Sigmoid colon (tissue), 7 donors: ENCODE results near the gene ODAD2. TPM values are rescaled to one million over a fixed set of nuclear protein-coding genes. Genes with fewer than 3 reads are reported as not detected.
A peak's percentile ranks its signal among the peaks of the same experiment; 100 is the strongest.

ENCODE experiments used
- DNase-seq: peaks from one replicate; pipeline ENCODE4 v3.0.0-alpha.2; 2019
- H3K27ac ChIP-seq, 4 donors: fragments of 200-600 bp; sonication (generic); one replicate each; pipeline ENCODE4 v1.5.1; 2016 to 2019; ENCODE audit warnings: mild to moderate bottlenecking in 1 of 4
- H3K27me3 ChIP-seq, 3 donors: fragments of 200-600 bp; sonication (generic); one replicate each; pipeline ENCODE4 v1.5.1; 2019; ENCODE audit warnings: mild to moderate bottlenecking in 1 of 3
- H3K36me3 ChIP-seq, 4 donors: fragments of 200-600 bp; sonication (generic); one replicate each; pipeline ENCODE4 v1.5.1; 2016 to 2019
- H3K4me1 ChIP-seq, 4 donors: fragments of 200-600 bp; sonication (generic); one replicate each; pipeline ENCODE4 v1.5.1; 2017 to 2019
- H3K4me3 ChIP-seq, 4 donors: fragments of 200-600 bp; sonication (generic); one replicate each; pipeline ENCODE4 v1.5.1; 2017 to 2019; ENCODE audit warnings: mild to moderate bottlenecking in 2 of 4, moderate library complexity in 1 of 4
- H3K9me3 ChIP-seq, 4 donors: fragments of 200-600 bp in 3 of 4; sonication (generic) in 3 of 4; one replicate each; pipeline versions ENCODE4 v1.5.1 to v1.6.1; 2013 to 2019
- EP300 ChIP-seq, 4 donors: sonication (generic); formaldehyde crosslinking; IDR thresholded peaks; one replicate each; pipeline ENCODE4 v1.6.1; 2017; ENCODE audit warnings: antibody characterized with exemption in 4 of 4
- POLR2A ChIP-seq, 2 donors: fragments of 450-650 bp; IDR thresholded peaks; one replicate each; pipeline ENCODE4 v1.6.1; 2016; ENCODE audit warnings: antibody characterized with exemption in 2 of 2, mild to moderate bottlenecking in 2 of 2, moderate library complexity in 2 of 2
- POLR2AphosphoS5 ChIP-seq, 4 donors: sonication (generic); formaldehyde crosslinking; IDR thresholded peaks; one replicate each; pipeline ENCODE4 v1.6.1; 2017; ENCODE audit warnings: antibody characterized with exemption in 4 of 4
- WGBS, 2 donors: extraction: QIAGEN DNeasy Blood & Tissue Kit; methylation state at CpG; one replicate each; pipeline ENCODE4 v1.1.7; 2013; 5-methylcytosine and 5-hydroxymethylcytosine counted together
- intact Hi-C: fragments of 100-400 bp; cut with DNase I; formaldehyde crosslinking; loops from one replicate; pipeline ENCODE4 v1.15.1; 2023
- polyA plus RNA-seq, 3 donors: library from polyadenylated mRNA; stranded (reverse); fragments of 200-250 nt; gene quantifications; one replicate each; pipeline ENCODE4 v1.2.3, GENCODE V29; 2013
- total RNA-seq, 4 donors: library from RNA; depleted of rRNA; stranded (reverse); fragments of >200 nt; gene quantifications; one replicate each; pipeline ENCODE4 v1.1.0, GENCODE V29; 2016
- TF ChIP-seq, protein P1 (sequence below), 4 experiments: fragments of 450-650 bp in 3 of 4; fragments of 200-600 bp in 1 of 4; IDR thresholded peaks; one replicate each; pipeline ENCODE4 v1.5.1; 2016 to 2019; ENCODE audit warnings: antibody characterized with exemption in 4 of 4, mild to moderate bottlenecking in 3 of 4, moderate library complexity in 2 of 4
- donor health status: healthy with polysubstance abuse.
- donor health status: Bipolar disorder and iron deficiency.
- donor health status: healthy.

The ODAD2 gene
- total and polyA plus RNA-seq, 7 donors = 0.29 to 8.8 (median 2.3) TPM; not detected in 1

DNA sequence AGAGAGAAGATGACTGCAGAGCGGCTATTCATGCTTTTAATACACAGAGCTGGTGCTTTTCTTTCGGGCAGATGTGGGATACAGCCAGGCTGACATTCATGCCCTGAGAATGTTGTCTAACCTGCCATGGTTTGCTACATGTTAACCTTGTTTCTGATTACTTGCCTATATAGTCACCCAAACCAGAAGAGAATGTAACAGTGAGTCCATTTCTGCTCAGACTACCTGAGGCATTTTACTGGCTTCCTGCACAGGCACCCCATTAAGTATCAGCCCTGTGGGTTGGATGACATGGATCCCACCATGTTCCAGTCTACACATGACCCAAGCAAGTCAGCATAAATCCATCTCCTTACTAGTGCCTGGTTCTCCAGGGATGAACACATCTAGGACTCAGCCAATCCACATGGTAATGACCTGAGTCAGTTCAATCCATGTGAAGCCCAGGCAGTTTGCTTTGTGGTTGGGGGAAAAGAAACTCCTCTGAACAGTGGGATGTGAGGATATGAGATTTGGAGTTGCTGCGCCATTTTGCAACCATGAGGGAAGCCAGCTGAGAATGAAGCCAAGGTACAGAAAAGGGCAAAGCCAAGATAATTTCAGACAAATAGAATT lies 197.6 kb downstream of the ODAD2 start:
- Histone ChIP-seq H3K36me3 (no peaks in the 10 kb centered on the region), H3K27me3 (no peaks in the 10 kb centered on the region), H3K4me1 (peaks cover 0 to 24% (median 9%) of the 10 kb centered on the region in 4 donors), H3K9me3 (no peaks in the 10 kb centered on the region), H3K4me3 (no peak overlapping the region), H3K27ac (no peak overlapping the region)
- no peak for DNase-seq
- WGBS, 2 donors = 93 to 94% methylated on average over 3 of the region's 3 CpGs
- TF ChIP-seq EP300 (IDR thresholded peaks at IDR 0.05) (no peak), POLR2AphosphoS5 (IDR thresholded peaks at IDR 0.05) (no peak), POLR2A (IDR thresholded peaks at IDR 0.05) (no peak)
- TF ChIP-seq, protein P1, sequence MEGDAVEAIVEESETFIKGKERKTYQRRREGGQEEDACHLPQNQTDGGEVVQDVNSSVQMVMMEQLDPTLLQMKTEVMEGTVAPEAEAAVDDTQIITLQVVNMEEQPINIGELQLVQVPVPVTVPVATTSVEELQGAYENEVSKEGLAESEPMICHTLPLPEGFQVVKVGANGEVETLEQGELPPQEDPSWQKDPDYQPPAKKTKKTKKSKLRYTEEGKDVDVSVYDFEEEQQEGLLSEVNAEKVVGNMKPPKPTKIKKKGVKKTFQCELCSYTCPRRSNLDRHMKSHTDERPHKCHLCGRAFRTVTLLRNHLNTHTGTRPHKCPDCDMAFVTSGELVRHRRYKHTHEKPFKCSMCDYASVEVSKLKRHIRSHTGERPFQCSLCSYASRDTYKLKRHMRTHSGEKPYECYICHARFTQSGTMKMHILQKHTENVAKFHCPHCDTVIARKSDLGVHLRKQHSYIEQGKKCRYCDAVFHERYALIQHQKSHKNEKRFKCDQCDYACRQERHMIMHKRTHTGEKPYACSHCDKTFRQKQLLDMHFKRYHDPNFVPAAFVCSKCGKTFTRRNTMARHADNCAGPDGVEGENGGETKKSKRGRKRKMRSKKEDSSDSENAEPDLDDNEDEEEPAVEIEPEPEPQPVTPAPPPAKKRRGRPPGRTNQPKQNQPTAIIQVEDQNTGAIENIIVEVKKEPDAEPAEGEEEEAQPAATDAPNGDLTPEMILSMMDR (IDR thresholded peaks at IDR 0.05) = no peak
- intact Hi-C loops = no loop called here

DNA sequence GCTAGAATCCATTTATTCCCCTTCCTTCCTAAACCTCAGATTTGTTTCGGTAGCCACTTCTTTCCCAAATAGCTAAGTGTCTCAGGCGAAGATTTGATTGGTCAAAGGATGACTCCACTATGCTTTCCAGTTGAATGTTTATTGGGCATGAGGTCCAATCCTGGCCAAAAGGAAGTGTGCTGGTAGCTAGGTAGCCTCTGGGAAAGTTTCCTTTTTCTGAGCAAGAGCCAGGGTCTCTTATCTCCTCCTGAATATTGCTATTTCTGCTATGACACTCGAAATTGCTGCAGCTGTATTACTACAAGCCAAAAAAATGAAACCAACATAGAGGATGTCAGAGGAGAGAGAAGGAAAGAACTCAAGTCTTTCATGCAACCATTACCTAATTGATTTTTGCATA lies 199.8 kb downstream of the ODAD2 start:
- Histone ChIP-seq H3K36me3 (no peaks in the 10 kb centered on the region), H3K4me3 (no peak overlapping the region), H3K4me1 (peaks cover 0 to 4% (median 0%) of the 10 kb centered on the region in 4 donors), H3K9me3 (no peaks in the 10 kb centered on the region), H3K27me3 (no peaks in the 10 kb centered on the region), H3K27ac (no peak overlapping the region)
- TF ChIP-seq, protein P1 (IDR thresholded peaks at IDR 0.05) = no peak
- TF ChIP-seq POLR2A (IDR thresholded peaks at IDR 0.05) (no peak), POLR2AphosphoS5 (IDR thresholded peaks at IDR 0.05) (no peak)
- intact Hi-C loops = no loop called here
- WGBS, 2 donors = 60 to 73% methylated on average over 3 of the region's 3 CpGs
- DNase-seq = no peak

DNA sequence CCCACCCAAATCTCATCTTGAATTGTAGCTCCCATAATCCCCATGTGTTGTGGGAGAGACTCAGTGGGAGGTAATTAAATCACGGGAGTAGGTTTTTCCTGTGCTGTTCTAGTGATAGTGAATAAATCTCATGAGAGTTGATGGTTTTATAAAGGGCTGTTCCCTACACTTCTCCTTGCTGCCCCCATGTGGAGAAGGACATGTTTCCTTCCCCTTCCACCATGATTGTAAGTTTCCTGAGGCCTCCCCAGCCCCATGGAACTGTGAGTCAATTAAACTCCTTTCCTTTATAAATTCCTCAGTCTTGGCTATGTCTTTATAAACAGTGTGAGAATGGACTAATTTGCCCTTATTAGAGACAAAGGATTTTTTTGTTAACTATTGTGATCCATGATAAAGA lies 204.7 kb downstream of the ODAD2 start:
- intact Hi-C loops = loop anchor here (5.0 kb wide), 1 partner anchor 52 kb away; no protein-coding TSS in a partner anchor
- DNase-seq = no peak

DNA sequence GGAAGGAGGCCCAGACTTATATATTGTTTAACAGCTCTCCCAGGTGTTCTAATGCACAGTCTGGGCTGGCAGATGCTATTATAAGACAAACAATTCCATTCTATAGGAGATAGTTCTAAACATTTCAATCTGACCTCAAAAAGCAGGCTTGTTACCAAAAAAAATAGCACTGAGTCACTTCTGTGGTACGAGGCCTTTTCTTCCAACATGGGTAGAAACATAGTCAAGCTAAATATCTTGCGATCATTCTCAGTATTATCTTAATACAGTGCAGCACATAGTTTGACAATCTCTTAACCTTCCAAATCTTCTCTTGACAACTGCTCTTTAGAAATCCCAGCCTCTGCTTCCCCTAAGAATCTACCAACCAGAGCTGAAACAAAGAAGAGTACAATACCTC lies 206.7 kb downstream of the ODAD2 start:
- intact Hi-C loops = loop anchor here (5.0 kb wide), 1 partner anchor 50 kb away; no protein-coding TSS in a partner anchor

More for the DNA sequence above, 204.7 kb downstream of the ODAD2 start:
- Histone ChIP-seq H3K9me3 (no peaks in the 10 kb centered on the region), H3K27ac (no peak overlapping the region), H3K4me3 (no peak overlapping the region), H3K4me1 (no peaks in the 10 kb centered on the region), H3K27me3 (no peaks in the 10 kb centered on the region), H3K36me3 (no peaks in the 10 kb centered on the region)
- 13 to 50% methylated on average over 1 of the region's 1 CpG for WGBS, 2 donors
- TF ChIP-seq POLR2A (IDR thresholded peaks at IDR 0.05) = no peak
- TF ChIP-seq, protein P1 (IDR thresholded peaks at IDR 0.05) = peak in 1 of 4 experiments; percentile 32

More for the DNA sequence above, 206.7 kb downstream of the ODAD2 start:
- DNase-seq = no peak
- TF ChIP-seq, protein P1 (IDR thresholded peaks at IDR 0.05) = no peak
- TF ChIP-seq POLR2AphosphoS5 (IDR thresholded peaks at IDR 0.05) (no peak), EP300 (IDR thresholded peaks at IDR 0.05) (no peak), POLR2A (IDR thresholded peaks at IDR 0.05) (no peak)
- no peaks in the 10 kb centered on the region for H3K9me3 ChIP-seq
- H3K4me1 ChIP-seq = no peaks in the 10 kb centered on the region
- no peak overlapping the region for H3K4me3 ChIP-seq
- no peaks in the 10 kb centered on the region for H3K27me3 ChIP-seq
- no peak overlapping the region for H3K27ac ChIP-seq
- 65 to 84% methylated on average over 2 of the region's 2 CpGs for WGBS, 2 donors
- no peaks in the 10 kb centered on the region for H3K36me3 ChIP-seq
